Stromal cell of bone marrow (primary cell): ENCODE results near the gene PFAS.

ENCODE experiments used
- DNase-seq: peaks from one replicate; pipeline ENCODE4 v3.0.0-alpha.2; 2012; ENCODE audit warnings: low read depth

PFAS gene

DNA sequence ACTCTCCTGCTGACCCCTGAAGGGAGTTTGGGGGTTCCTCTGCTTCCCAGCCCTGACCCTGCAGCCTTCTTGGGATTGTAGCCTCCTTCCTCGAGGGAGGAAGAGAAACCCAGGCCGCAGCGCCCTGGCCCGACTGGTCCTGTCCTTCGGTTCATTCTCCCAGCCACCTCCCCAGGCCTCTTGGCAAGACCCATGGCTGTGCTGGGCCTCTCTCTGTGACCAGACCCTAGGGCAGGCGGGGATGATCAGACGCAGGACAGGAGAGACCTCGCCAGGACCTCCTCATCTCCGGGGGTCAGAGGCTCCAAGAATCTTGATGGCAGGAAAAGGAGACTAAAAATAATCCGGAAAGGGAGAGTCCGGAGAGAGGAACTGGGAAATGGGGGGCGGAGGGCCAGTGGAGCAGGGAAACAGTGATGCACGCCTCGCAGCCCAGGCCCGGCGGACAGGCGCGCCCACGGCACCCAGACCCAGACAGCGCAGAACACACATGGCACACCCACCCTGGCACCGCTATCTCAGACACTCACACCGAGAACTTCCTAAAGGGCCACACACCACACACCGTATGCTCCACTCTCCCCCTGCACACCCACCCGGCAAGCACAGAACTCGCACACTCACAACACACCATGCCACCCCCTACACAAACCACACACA, 62.2 kb downstream of the PFAS start:
- DNase-seq = no peak

DNA sequence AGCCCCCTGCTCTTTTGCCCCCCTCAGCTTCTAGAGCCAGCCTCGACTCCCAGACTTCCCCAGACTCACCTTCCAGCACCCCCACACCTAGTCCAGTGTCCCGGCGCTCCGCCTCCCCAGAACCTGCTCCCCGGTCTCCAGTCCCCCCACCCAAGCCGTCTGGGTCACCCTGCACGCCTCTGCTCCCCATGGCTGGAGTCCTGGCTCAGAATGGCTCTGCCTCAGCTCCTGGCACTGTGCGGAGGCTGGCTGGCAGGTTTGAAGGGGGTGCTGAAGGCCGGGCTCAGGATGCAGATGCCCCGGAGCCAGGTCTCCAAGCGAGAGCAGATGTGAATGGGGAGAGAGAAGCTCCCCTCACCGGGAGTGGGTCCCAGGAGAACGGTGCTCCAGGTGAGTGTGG, 63.2 kb downstream of the PFAS start:
- no peak for DNase-seq

DNA sequence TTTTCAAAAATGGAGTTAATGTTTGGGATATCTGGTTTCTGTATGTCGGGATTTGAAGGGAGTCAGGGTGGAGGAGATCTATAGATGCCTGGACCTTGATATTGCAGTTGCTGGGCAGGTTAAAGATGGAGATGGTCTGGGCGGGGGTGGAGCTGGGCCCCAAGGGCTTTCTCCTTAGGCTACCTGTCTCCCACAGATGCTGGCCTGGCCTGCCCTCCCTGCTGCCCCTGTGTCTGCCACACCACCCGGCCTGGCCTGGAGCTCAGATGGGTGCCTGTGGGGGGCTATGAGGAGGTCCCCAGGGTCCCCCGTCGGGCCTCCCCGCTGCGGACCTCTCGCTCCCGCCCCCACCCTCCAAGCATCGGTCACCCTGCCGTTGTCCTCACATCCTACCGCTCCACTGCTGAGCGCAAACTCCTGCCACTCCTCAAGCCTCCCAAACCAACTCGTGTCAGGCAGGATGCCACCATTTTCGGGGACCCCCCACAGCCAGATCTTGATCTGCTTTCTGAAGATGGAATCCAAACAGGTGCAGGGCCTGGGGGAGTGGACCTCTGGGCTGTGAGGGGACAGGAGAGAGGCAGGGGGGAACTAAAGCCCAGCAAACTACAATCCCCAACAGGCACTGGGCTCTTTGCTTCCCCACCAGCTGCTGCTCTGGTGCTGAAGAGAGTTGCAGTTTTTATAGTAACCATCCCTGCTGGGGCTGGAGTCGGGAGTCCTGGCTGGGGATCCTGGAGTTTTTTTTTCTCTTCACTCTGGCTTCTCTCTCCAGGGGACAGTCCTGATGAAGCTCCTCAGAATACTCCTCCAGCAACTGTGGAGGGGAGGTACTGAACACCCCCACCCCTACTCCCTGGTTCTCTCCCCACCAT, 63.9 kb downstream of the PFAS start:
- no peak for DNase-seq

DNA sequence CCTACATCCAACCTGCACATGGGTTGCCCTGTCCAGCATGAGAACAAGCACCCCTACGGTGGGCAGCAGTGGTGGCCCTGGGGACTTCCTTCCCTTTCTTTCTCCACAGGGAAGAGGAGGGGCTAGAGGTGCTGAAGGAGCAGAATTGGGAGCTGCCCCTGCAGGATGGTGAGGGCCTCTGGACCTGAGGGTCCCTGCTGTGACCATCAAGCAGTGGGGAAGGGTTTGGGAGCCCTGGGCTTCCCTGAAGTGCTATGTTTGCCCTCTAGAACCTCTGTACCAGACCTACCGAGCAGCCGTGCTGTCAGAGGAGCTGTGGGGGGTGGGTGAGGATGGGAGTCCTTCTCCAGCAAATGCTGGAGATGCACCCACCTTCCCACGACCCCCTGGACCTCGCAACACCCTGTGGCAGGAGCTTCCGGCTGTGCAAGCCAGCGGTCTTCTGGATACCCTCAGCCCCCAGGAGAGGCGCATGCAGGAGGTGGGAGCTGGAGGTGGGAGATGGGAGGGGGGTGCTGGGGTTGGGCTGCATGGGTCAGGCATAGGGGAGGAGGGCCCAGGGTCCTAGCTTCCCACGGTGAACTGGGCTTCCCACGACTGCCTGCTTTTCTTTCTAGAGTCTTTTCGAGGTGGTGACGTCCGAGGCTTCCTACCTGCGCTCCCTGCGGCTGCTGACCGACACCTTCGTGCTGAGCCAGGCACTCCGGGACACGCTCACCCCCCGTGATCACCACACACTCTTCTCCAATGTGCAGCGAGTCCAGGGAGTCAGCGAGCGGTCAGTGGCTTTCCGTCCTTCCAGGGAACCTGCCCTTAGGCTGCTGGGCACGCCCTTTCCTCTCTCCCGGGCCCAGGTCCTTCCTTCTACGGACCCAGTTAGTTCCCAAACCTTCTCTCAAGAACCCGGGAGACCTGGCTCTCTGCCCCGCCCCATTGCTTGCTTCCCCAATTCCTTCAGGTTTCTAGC, 66.0 kb downstream of the PFAS start:
- DNase-seq = no peak

DNA sequence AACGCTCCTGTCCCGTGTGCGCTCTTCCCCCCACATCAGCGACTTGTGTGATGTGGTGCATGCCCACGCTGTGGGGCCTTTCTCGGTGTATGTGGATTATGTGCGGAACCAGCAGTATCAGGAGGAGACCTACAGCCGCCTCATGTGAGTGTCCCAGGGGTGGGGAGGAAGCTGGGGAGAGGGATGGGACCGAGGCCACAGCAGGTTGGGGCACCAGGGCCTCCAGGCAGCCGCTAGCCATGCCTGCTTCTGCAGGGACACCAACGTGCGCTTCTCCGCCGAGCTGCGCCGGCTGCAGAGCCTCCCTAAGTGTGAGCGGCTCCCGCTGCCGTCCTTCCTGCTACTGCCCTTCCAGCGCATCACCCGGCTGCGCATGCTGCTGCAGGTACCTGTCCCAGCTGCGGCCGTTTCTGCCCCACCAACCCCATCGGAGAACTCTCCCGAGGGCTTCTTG, 66.7 kb downstream of the PFAS start:
- no peak for DNase-seq

DNA sequence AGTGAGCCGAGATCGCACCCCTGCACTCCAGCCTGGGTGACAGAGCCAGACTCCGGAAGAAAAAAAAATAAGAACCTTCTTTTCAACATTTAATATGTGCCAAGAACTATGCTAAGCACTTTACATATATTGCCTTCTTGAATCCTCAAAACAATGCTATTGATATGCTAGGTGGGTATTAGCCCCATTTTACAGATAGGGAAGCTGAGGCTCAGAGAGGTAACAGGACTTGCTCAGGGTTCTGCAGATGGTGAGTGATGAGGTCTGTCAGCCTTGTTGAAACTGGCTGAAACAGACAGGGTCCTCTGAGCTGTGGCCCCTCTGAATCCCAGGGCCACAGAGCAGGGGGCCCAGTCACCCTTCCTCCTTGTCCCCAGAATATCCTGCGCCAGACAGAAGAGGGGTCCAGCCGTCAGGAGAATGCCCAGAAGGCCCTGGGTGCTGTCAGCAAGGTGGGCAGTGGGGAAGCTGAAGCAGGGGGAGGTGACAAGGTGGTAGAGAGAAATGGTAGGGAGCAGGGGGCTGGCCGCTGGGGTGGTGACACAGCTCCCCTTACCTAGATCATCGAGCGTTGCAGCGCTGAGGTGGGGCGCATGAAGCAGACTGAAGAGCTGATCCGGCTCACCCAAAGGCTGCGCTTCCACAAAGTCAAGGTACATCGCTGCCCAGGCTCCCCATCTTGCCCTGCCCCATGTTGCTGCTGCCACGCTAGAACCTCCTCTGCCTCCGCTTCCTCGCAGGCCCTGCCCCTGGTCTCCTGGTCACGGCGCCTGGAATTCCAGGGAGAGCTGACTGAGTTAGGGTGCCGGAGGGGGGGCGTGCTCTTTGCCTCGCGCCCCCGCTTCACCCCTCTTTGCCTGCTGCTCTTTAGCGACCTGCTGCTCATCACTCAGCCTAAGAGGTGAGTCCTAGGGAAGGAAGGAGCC, 69.2 kb downstream of the PFAS start:
- no peak for DNase-seq
